Activated CD8-positive, alpha-beta memory T cell treated with anti-CD3 and anti-CD28 coated beads, Interleukin-2, amount 50 U/mL, for 48 hours (primary cell): ENCODE measurements around the gene MED20.
"Not testable (repeated sequence)": the region's sequence is repeated elsewhere in the genome, so short reads cannot be mapped to it uniquely, and the experiment has no call there.

Source experiments
- DNase-seq: peaks from one replicate; pipeline ENCODE4 v3.0.0-alpha.2; 2020

The MED20 gene

DNA sequence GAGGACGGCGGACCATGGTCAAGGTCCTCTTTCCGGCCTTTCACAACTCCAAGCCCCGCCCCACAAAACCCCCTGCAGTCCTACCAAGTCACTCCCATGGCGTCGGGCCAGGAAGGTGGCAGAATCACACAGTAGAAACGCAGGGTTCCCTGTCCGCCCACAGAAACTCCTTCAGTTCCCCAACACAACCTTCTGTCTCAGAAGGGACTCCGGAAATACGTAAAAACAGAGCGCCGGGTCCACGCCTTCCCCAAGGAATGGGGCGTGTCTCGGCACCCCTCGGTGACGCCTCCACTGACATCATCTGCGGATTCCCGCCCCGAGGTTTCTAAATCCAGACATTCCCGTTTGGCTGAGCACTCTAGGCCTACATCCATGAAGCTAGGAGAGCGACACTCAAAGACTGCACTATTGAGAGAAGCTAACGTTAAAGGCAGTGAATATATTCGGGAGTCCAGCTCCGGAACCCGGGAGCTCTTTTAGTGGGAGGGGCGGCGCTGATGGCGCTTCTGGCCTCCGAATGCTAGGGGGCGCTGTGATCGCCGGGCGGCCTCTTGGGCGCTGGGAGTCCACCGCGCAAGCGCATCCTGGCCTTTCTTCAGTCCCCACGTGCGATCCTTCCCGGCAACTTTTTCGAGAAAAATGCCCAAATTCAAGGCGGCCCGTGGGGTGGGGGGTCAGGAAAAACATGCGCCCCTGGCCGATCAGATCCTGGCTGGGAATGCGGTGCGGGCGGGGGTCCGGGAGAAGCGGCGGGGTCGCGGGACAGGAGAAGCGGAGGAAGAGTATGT lies at the start of gene MED20, which contains the start of gene BYSL:
Gene MED20 (minus strand): TSS at position 219 of the 791 bp plus-strand sequence. CDS start 121 bp downstream, at position 98.
Gene BYSL (plus strand): TSS at position 579 of the 791 bp plus-strand sequence. CDS start 64 bp downstream, at position 643.
- DNase-seq, result peak; percentile 99

GRCh38 chr6:41970436-41970846 lies 49.5 kb upstream of the MED20 start:
- peak; percentile 75 for DNase-seq

DNA sequence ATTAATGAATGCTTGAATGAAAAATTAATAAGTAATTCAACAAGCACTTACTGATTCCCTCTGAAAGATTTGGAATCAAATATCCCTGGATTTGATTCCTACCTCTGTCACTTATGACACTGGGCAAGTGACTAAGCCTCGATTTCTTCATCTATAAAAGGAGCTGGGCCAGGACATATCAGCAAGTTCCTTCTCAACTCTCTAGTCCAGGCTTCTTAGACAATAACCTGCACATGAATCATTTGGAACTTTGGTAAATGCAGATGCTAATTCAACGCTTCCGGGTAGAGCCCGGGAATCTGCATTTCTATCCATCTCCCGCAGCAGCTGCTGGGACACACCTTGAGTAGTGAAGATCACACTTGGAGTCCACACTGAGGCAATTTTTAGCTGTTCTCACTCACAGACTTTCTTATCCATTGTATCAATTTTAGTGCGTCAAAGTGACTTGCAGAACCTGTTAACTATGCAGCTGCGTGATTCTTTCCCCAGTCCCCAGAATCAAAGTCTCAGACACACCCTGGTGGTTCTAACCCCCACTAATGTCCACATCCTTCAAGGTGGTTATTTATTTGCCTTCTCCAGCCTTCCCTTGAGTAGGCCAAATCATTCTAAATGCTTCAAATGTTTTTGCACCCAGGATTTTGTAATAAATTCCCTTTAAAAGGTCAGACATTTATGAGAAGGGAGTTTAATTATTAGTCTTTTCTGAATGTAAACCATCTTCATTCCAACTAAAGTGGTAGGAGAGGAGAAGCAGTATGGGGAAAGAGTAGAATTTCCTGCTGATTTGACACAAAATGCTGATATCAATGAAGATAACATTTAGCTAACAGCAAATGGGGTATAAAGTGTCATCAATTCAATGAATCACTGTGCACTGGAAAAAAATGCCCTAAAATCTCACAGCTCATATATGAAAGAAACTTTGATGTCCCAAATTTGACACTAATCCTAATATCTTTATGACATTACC lies 46.7 kb upstream of the MED20 start:
- DNase-seq, result peak; percentile 50

DNA sequence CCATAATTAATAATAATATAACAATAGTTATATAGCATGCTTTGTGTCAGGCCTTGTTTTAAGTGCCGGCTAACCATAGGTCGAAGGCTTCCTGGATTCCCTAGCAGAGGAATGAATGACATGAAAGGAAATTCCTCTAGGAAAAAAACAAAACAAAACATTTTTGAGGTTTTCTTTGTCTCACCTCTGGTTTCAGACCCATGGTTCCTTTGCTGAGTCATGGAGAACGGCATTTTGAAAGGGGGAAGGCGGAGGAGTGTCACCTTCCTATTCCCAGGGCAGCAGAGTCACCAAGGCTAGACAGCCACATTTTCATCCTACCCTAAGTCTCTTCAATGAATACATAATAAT lies 46.0 kb upstream of the MED20 start:
- peak; percentile 43 for DNase-seq

DNA sequence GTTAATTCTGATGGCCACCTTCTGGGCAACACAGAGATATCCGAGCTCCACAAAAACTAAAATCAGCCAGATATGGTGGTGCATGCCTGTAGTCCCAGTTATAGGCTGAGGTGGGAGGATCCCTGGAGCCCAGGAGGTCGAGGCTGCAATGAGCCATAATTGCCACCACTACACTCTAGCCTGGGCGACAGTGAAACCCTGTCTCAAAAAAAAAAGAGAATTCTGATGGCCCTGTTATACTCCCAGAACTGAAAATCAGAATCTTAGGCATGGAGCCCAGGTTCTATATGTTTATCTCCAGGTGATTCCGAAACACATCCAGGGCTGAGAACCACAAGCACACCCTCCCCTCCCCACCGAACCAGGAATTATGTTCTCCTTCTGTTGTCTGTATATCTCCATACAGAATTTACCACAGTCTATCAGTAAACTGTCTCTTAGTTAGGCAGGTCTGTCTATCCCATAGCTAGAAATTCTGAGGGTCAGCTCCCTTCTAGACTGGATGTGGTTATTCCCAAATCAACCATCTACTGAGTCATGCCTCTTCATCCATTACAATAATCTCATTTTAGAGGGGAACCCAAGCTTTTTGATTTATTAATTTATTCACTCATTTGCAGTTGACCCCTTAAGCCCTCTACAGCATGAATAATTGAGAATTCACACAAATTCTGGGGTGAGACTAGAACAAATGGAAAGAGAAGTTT lies 45.4 kb upstream of the MED20 start:
- DNase-seq, result peak; percentile 30

DNA sequence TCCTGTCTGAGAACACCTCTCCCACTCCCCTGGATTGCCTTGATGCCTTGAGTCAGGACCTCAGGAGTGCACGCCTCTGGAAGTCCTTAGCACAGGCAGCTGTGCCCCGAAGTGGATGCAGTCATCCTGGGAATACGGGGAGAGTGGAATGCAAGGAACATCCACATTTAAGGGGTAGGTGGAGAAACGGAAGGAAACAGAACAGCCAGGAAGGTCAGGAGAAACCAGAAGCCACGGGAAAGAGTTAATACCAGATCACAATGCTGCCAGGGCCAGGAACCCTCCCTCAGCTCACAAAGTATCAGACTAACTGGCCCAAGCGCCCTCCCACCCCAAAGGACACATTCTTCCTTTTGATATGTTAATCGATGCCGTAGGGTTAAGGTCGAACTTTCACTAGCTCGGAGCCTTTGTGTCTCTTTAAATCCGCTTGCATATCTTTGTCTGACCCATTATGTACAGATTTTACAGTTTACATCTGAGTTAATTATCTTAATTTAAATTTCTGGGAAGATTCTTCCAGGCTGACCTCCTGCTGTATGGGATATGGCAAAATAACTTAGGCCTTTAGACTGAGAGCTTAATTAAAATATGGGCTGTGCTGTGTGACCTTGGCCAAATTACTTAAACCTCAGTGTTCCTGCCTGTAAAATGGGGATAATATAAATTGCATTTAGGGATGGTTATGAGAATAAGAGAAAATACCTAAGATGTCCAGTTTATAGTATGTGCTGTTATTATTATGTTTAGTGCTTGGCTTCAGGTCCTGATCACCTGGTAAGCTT lies 44.7 kb upstream of the MED20 start:
- peak; percentile 44 for DNase-seq

- peak; percentile 60 for DNase-seq
Observed at GRCh38 chr6:41964201-41964887, 43.4 kb upstream of the MED20 start.

GRCh38 chr6:41963371-41963770 lies 42.4 kb upstream of the MED20 start:
- DNase-seq, result peak; percentile 52

GRCh38 chr6:41960028-41960427 lies 39.1 kb upstream of the MED20 start:
- no peak for DNase-seq

- DNase-seq, result no peak
Observed at GRCh38 chr6:41958022-41958856, 37.3 kb upstream of the MED20 start.

GRCh38 chr6:41957117-41957516 lies 36.2 kb upstream of the MED20 start:
- no peak for DNase-seq

GRCh38 chr6:41955412-41955811 lies 34.5 kb upstream of the MED20 start:
- no peak for DNase-seq

DNA sequence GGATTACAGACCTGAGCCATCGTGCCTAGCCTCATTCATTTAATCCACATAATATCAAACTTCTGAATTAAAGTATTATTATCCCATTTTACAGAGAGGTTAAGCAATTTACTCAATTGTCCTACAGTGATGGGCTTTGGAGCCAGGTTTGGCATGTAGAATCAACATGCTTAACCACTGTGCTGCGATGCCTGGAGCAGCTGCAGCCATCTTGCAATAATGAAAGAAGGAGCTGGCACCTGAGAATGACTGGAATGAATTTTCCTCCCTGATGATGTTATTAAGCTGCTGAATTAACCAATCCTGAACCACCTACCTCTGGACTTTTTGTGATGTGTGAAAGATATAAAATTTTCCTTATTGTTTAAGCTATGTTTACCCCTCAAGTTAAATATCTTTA lies 33.7 kb upstream of the MED20 start:
- DNase-seq, result no peak

DNA sequence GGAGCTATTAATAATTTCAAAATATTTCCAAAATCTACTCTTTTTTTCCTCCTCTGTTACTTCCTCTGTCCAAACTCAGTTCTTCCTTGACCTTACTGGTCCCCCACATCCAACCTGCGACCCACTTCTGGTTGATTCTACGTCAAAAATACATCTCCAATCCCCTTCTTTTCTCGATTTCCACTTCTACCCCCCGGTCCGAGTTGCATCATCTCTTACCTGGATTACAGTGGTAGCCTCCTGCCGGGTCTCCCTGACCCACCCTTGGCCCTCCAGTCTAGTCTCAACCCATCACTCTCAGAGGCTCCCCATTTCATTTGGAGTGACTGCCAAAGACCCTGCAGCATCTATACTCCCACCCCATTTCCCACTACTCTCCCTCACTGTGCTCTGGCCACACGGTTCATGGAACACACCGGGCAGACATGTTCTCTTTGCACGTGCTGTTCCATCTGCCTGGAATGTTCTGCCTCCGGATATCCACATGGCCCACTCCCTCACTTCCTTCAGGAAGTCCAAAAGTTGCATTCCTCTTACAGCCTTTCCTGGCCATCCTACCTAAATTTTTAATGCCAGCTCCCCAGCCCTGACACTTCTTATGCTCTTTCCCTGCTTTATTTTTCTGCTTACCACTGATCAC lies 26.8 kb upstream of the MED20 start:
- DNase-seq, result no peak

DNA sequence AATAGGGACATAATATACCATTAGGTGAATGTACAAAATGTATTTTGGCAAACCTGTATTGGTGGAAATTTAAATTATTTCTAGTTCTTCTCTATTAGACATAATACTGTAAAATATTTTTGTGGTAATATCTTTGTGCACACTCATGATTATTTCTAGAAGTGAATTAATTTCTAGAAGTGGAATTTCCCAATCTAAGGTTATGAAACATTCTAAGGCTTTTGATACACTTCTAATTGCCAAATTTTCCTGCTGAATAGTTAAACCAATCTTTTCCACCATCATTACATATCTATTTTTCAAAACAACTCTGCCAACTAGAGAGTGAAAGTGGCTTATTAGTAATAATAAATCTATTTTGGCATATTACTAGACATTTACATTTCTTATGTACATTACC lies 22.5 kb upstream of the MED20 start:
- DNase-seq, result no peak

GRCh38 chr6:41942882-41943281 lies 21.9 kb upstream of the MED20 start:
- not testable (repeated sequence) for DNase-seq

GRCh38 chr6:41942067-41942851 lies 21.3 kb upstream of the MED20 start:
- peak; percentile 70 for DNase-seq

GRCh38 chr6:41941280-41942066 lies 20.5 kb upstream of the MED20 start, which contains the start of gene CCND3:
Gene CCND3, minus strand, starts transcription at chr6:41941808. Its CDS starts 159 bp downstream, at chr6:41941649.
- peak; percentile 95 for DNase-seq
